Measurements from ENCODE around the gene DYNC2H1.

GRCh38 chr11:103110391-103110790 lies 1.2 kb downstream of the DYNC2H1 start:
- TF ChIP-seq CTCF (IDR thresholded peaks at IDR 0.05) (no peak), POLR2AphosphoS5 (IDR thresholded peaks at IDR 0.05; ENCODE audit: insufficient read depth in 1 of 2, low read depth in 1 of 2) (no peak)
